NCI-H226 (cell line): ENCODE results near the gene CD46.

Experiments
- DNase-seq: peaks from one replicate; pipeline ENCODE4 v3.0.0-alpha.2; 2015

Gene CD46

DNA sequence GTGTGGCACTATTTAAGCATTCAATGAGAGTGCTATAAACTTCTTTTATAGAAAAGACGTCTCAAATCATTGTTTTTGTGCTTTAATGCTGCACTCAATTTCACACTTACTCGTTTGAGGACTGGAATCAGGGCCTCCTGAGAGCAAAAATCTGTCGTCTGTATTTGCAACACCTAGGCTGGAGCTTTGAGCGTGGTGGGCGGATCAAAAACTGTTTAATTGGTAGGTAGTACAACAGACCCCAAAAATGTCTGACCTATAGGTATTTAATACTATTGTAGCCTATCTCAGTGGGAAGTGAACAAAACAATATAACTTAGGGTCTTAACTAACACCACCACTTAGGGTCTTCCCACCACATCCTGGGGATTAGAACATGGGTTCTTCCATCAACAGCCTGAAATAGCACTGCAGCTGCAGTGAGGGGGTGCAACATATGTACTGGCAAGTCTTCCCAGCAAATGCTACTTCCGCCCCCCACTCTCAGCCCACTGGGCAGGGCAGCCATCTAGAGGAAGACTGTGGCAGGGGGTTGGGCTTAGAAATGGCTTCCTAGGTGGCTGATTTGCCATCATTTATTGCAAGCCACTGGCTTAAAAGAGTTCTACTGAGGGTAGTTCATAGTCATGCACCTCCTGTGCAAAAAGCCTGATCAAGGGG is 48.3 kb downstream of the CD46 start:
- no peak for DNase-seq

DNA sequence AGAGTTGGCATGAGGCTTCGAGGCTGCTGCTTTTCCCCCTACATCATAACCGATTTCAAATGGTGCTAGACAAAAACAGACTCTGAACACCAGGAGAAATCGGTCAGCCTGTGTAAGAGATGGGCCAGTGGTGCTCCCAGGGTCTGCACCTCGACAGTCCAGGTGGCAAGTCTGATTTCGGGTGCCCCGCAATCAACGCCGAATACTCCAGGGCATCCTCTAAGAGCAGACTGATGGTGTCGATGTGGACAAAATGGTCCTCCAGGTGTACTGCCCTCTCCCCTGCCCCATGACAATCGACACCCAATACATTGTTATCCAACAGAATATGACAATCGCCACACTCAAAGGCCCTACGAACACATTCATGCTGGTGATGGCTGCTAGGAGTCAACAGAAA is 50.0 kb downstream of the CD46 start:
- DNase-seq, result no peak

DNA sequence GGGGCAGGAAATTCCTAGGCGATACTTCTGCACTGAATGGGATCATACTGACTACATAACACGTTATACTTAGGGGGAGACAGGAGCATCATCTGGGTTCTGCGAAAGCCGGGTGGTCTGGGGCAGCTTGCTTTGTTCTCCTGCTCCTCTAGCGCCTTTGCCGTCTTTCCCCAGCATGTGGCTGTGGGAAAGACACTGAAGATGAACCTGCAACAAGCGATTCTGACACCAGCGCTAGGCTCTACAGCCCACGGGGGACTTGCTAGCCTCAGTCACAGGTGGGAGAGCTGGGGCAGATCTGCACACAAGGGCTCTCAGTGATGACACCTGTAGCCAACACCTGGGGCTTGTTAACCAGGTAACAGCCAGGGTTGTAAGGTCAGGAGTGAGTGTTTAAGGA is 51.8 kb downstream of the CD46 start:
- no peak for DNase-seq

DNA sequence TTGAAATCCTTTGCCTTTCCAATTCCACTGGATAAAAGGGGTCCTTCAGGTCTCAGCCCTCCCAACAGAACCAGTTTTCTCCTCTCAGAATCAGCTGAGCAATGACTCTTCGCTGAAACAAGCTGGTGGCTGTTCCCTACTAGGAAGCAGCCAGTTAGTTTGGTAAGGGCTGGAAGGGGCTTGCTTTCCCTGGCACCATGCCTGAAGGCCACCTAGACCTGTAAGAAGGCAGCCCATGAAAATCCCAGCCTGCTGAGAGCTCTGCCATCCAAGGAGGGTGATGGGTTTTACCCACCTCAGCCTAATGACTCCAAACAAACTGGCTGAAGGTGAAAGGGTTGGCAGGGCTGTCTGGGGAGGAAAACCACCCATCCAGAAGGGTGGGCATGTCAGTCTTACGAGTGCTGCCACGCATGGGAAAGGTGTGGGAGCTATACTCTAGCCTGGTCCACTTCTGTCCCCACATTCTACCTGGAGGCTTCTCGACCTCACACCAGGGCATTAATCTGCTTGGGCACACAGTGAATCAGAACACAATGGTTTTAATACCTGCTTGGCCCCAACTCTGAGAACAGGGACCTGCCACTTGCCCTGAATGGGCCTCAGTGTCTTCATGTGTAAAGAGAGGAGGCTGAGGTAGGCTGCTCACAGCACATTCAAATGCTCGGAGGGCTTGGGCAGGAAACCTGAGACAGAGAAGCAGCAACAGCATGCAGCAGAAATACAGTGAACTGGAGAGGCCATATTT is 53.0 kb downstream of the CD46 start:
- DNase-seq, result no peak

DNA sequence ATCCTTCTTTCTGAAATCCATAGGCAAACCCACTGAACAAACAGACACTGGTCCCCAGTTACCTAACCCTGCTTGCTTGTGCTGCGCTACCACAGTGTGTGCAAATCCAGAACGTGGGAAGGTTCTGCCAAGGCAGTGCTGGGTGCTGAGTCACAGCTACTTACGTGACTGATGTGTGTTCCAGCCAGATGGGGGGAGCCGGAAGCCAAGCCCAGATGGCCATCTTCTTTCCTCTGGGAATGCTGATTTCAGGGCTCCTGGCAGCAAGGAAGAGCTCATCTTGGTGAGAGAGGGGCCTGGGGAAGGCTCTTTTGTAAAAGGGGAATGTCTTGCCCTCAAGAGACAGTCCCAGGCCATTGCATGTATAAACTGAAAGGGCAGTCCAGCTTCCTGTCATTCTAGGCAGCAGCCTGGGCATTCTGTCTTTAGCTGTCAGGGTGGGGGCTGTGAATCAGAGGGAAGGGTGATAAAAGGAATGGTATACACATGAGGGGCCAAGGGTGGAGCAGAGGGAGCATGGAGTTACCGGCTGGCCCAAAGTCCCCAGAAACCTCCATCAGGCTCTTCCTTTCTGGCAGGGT is 54.1 kb downstream of the CD46 start:
- peak; percentile 92 for DNase-seq

DNA sequence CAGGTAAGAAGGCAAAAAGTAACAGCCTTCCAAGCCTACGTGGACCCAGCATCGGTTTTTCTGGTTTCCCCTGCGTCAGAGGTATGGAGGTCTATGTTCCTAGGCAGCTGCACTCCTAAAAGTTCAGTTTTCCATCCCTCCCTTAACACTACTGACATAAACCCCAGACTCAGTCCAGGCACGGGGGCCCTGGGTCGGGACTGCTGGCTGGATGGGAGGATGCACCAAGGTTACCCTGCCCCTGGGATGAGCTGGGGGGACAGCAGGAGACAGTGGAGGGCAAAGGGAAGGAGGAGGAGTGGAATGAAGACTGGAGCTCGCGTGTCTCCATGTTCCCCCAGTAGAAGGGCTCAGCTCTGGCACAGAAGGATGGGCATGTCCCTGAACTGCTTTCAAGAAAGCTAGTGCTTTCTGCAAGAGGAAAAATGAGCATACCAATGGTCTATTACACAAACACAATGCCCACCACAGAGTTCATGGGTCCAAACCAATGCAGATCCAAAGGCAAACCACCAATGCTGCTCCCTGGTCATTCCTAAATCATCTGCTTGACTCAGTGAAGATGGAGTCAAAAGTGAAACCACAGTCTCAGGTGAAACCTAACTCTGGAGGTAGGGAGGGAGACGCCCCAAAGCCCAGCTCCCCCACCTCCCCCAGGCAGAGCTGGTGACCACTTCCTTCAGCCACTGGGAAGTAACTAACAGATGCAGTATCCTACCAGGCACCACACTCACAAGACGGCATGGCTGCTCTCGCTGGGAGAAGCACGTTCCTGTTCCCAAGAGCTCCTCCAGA is 54.9 kb downstream of the CD46 start:
- DNase-seq, result peak; percentile 15

DNA sequence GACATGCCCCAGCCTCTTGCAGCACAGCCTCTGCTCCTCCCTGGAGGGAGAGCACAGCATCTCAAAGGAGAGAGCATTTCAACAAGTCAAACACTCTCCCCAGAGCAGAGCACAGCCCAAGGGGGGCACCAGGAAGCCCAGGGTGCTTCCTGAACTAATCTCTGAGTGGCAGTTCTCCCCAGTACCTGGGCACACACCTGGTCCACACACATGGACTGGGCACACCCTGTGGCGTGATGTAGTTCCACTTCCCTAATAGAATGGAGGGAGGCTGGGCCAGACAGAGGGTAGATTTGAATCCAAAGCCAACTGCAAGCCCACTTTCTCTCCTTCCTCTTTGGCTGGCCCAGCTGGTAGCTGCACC is 55.5 kb downstream of the CD46 start:
- DNase-seq, result no peak

DNA sequence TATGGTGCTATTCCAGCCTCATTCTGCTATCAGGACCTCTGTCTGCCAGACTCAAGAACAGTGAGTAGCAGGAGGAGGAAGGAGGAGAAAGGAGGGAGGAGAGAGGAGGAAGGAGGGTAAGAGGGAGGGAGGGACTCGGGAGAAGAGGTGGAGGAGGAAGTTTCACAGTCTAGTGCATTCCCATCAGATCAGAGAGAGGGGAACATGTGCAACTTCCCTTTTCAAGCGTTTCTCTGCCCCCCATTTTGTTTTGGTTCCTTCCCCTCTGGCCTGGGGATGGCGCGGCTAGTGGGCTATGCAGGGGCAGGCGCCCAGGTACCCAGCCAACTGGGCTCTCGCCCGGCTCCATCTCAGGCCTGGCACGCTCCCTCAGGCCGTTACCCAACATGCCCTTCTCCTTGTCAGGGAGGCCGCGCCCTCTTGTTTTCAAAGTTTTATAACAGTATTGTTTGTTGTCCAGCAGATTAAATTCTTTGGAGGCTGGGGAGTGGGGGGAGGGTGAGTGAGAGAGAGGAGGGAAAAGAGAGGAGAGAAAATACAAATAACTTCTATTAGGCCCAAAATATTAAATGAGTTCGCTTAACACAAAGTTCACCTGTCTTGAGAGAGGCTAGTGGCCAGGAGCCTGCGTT is 56.0 kb downstream of the CD46 start:
- peak; percentile 48 for DNase-seq

DNA sequence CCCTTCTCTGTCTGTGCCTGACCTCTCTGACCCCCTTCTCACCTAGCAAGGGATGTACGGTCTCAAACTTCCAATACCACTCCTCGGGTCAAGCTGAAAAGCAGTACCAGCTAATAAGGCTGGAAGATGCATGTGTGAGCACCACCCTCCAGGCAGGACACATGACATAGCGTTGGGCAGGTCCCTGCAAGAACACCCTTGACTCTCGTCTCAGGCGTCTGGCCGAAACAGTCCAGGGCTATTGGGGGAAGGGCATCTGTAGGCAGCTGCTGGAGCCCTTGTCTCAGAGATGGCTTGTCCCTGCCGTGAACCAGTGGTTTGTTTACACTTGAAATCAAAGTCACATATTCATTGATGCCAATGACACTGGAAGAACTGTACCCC is 56.5 kb downstream of the CD46 start:
- no peak for DNase-seq

DNA sequence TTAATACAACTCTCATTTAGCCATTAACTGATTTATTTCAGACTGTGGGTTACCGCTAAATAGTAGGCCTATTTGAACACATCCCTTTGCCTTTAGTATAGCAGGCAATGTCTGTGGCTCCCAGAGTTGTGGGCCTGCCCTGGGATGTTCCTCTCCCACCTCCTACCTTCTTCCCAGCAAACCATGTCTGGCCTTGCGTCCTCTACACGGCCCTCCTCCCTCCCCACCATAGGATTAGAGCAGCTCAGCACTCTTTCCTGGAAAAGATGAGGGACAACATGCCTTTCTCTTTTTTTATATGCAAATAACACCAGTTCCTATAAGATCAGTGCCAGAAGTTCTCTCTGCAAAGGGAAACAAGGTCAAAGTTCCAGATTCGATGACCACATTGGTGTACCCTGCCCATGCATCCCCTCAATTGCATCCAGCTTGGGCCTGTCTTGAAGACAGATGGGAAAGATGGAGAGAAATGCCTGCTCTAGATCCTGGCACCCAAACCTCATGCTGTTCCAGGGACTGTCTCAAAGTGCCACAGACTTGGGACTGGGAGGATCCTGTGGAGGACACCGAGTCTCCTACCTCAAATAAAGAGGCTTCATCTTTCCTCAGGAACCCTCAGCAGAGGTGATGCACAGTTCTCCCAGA is 57.2 kb downstream of the CD46 start:
- no peak for DNase-seq

DNA sequence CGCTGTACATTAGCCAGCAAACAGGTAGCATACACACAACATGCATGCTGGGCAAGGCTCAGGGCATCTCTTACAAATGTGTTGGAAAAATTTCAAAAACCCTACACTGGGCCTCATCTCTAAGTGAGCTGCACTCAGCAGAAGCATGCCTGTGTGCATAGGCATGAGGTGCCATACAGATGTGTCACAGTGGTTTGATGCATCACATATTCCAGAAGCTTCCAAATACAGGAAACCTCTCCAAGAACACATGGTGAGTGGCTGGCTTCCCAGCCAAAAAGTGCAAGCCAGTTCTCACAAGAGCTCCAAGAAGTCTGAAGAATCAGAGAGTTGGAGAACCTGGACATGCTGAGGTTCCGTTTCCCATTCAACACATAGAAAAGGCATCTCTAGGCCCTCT is 58.3 kb downstream of the CD46 start:
- no peak for DNase-seq

DNA sequence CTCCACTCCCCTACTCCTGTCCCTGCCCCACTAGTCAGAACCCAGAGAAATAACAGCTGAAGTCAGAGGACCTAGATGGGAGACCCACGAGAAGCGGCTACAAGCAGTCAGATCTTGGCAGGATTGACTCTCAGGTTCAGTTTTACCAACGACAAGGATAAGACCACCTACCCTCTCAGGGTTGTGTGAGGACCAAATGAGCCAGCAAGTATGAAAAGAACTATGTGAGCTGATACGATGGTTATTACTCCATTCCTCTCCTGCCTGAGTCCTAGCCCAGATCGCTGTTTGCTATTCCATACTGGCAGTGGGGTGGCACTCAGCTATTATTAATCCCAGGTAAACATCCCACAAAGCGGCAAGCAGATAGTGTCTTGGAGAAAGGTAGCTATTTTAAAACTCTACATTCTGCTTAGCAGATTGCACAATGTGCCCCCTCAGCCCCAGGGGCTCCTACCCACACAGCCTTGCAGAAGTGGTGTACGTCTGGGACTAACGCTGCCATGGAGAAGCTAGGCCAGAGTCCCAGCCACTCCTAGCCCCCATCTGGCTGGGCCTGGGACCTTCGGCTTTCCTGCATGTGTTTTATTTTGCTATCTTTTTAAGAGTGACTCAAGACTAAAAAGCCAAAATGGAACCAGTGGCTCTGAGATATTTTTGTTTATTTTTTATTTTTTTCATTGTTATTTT is 58.9 kb downstream of the CD46 start:
- no peak for DNase-seq

DNA sequence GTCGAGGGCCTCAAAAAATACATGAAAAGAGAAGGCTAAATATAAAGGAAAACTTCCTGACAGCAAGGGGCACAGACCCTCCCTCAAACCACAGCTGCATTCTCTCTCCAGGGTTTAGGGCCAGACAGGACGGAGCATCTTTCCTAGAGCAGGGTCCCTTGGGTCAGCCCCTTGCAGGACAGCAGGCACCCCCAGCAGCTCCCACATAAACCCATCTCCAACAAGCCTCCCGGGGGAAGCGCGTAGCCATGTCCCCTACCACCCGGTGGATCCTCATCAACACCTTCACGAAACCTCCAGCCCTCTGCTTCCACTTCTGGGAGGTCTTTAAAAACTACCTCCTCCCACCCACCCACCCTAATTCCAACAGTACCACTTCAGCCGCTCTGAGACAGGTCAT is 59.5 kb downstream of the CD46 start:
- DNase-seq, result no peak

DNA sequence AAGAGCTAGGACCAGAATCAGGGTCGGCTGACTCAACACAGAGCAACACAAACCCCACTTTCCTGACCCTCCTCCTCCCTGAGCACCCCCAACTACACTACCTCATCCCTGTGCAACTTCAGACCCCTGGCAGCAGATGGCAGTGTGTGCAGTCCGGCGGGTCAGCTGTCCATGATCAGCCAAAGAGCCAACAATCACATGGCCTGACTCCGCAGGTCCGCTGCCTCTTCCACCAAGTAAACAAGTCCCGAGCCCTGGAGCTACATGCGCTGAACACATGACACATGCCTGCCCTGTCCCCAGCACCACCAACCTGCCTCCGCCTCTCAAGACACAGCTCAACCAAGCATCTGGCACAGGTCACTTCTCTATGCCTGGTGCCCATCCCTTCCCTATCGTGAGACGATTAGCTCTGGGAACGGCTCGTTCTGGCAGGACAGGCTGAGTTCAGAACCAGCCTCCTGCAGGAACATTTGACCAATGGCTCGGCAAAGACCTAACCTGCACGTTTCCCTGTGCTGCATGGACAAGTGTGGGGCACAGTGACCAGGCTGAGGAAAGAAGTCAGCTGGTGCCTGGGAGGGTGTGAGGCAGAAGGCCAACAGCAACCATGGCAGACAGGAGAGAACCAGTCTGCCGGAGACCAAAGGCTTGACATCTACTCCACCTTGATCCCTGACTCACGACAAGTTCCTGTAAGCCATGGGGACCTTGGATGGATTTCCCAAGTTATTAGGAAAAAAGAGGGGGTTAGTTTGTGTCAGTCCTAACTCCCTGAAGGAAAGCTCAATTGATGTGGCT is 60.3 kb downstream of the CD46 start:
- peak; percentile 22 for DNase-seq

DNA sequence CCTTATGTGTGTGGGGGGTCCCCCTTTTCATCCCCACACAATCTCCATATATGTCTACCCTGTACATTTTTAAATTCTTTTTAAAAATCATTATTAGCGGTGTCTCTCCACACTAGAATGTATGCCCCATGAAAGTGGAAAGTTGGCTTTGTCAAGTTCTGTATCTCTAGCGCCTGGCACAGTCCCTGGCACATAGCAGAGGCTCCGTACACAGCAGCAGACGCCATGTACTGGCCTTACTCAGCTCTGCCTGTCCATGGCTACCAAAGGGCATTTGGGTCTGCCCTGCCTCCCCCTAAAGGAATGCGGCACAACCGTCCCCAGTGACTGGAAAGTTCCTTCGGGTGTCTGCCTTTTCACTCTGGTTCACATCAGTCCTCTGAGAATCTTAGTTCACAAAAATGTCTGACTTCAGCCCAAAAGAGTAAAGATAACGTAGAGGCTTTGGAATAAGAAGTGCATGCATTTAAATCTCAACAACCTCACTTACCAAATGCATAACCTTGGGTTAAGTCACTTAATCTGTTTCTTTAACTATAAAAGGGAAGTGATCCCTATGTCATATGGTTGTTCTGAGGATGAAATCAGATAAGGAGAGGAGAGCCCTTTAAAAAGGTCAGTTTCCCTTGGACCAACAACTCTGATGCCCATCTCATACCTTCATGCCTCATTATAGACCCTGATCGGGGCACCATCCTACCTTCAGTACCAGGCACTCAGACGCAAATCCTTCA is 61.1 kb downstream of the CD46 start:
- DNase-seq, result no peak

DNA sequence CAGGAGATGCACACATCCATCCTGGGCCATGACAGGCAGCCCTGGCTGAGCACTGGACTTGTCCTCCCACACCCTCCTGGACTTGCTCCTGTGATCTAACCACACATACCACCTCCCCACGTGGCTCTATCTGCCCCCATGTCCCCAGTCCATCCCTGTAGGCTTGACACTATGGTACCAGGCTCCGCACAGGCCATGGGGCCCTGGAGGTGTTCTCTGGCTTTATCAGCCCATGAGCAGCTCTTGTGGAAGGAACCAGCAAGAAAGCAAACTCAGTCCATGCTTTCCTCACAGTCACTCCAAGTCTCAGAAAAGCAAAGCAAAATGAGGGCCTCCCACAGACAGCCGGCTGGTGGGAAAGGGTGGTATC is 61.6 kb downstream of the CD46 start:
- DNase-seq, result no peak

DNA sequence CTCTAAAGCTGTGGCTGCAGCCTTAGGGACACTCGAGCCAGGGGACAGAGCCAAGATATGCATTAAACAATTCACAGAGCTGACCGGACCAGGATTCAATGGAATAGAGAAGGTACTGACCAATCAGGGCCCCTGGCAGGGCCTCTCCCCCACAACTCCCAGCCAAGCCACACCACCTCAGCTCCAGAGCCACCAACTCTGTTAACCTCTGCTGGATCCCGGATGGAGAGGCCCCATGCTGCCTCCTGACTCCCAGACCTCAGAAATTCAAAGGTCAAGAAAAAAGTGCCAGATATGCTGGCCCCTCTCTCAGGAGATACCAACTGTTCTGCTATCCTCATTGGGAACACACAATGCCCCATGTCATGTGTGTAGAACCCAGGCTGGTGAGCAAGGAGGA is 62.1 kb downstream of the CD46 start:
- no peak for DNase-seq

DNA sequence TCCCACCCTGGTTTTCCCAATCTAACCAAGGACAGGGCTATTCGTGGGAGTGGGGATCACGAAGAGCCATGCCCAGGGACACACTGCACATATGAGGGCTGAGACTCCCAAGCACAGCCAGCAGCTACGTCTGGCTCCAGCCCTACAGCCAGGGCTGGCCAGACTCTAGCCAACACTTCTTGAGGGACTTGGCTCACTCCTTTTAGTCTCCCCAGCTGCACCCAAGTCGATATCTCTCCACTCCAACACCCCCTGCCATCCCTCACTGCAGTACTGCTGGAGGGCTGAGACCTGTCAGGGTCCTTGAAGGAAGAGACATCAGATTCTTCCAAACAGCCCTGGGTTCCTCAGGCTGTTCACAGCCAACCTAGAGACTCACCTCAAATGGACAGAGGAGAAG is 62.6 kb downstream of the CD46 start:
- DNase-seq, result no peak

DNA sequence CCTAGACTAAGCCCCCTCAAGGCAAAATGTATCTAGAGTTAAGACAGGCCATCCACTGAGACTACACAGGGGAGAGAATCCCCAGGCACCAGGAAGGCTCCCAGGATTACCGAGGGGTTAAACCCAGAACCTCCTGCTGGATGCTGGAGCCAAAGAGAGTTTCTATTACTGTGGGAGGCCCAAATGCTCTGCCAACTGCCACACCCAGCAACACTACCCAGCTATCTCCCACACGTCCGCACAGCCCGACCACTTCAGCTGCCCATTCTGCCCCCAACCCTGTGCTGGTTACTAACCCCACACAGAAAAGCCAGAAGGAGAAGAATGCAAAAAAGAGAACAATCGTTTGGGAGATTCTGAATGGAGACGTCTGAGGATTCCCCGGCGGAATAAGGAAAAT is 63.6 kb downstream of the CD46 start:
- DNase-seq, result no peak

DNA sequence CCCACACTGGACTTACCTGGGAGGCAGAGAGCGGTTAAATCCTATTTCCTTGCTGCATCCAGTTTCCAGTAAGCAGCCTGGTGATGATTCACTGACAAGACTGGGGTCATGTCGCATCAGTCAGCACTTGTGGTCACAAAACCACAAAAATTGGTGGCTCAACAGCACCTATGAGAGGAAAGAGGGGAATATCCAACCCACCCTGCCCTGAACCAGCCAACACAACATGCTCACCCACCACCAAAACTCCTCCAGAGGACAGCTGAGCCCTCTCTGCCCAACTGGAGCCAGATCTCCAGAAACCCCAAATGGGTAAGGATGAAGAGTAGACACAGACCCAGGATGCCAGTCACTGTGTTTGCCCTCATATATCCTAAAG is 64.0 kb downstream of the CD46 start:
- no peak for DNase-seq

DNA sequence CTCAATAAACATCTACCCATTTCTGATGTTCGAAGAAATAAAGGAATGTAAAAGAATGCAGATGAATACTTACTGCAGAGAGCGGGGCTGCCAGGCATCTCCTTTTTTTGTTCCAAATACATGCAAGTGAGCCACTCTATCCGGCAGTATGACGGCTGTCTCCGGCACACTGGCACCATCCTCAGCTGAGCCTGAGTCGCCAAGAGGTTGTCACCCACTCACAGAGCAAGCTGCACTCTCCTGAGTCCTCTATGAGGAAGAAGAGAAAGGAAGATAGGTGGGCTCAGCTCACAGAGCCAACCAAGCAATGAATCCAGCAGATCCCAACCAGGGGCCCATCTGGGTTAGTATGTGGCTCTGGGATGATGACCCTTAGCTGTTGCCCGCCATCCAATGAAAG is 65.3 kb downstream of the CD46 start:
- no peak for DNase-seq
